BE2C (cell line): Measurements from ENCODE around the gene PTCD1.

ENCODE experiments used
- DNase-seq: peaks from one replicate; pipeline ENCODE4 v3.0.0-alpha.2; 2020
- H3K27me3 ChIP-seq: fragments of 250-450 bp; sonication (Bioruptor Pico); 2 replicates; pipeline ENCODE4 v1.5.1; 2020; ENCODE audit warnings: mild to moderate bottlenecking
- H3K36me3 ChIP-seq: fragments of 250-450 bp; sonication (Bioruptor Pico); 2 replicates; pipeline ENCODE4 v1.5.1; 2020; ENCODE audit warnings: mild to moderate bottlenecking
- H3K4me1 ChIP-seq: fragments of 250-450 bp; sonication (Bioruptor Pico); 2 replicates; pipeline ENCODE4 v1.5.1; 2020
- H3K4me3 ChIP-seq: 2 replicates; pipeline ENCODE4 v1.5.1; 2011; ENCODE audit warnings: low read depth, low read length
- H3K9me3 ChIP-seq: fragments of 250-450 bp; sonication (Bioruptor Pico); 2 replicates; pipeline ENCODE4 v1.5.1; 2020
- TF ChIP-seq, protein P1 (sequence below): IDR thresholded peaks from 2 replicates; pipeline ENCODE4 v1.5.1; 2012; ENCODE audit warnings: mild to moderate bottlenecking, low read depth, low read length

PTCD1 gene

DNA sequence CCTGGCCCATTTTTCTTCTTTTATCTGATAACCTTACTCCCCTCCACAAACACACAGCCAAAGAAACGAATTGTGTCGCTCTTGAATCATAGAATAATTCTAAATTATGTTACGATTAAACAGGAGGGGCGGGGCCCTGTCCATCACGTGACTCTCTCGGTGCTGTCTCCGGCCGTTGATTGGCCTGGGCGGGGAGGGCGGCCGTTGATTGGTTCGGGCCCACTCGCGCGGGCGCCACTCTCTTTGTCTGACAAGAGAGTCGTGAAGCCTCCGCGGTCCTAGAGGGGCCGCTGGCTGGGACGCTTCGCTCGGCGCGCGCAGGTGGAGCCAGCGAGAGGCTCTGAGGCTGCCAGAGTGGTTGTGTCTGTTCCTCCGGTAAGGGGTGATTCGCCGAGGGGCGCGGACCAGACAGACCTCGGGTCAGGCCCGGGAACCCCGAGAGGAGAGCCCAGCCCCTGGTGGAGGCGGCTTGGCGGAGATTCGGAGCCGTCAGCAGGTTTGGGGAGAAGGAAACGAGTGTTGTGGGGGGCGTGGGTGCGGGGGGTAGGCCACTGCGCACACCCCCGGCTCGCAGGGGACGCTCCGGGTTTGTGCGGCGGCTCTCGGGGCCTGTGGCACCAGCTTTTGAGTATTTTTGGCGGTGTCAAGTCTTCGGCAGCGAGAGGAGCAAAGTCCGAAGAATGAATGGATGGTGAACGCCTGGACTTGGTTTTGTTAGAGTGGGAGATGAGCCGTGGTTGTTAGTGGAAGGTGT lies 34.1 kb upstream of the PTCD1 start, which contains the start of gene ZNF789:
ZNF789 (plus strand) TSS at position 330 of the 754 bp plus-strand sequence. CDS start 3,567 bp downstream, outside the sequence.
- H3K9me3 ChIP-seq: no peaks in the 10 kb centered on the region
- TF ChIP-seq, protein P1, sequence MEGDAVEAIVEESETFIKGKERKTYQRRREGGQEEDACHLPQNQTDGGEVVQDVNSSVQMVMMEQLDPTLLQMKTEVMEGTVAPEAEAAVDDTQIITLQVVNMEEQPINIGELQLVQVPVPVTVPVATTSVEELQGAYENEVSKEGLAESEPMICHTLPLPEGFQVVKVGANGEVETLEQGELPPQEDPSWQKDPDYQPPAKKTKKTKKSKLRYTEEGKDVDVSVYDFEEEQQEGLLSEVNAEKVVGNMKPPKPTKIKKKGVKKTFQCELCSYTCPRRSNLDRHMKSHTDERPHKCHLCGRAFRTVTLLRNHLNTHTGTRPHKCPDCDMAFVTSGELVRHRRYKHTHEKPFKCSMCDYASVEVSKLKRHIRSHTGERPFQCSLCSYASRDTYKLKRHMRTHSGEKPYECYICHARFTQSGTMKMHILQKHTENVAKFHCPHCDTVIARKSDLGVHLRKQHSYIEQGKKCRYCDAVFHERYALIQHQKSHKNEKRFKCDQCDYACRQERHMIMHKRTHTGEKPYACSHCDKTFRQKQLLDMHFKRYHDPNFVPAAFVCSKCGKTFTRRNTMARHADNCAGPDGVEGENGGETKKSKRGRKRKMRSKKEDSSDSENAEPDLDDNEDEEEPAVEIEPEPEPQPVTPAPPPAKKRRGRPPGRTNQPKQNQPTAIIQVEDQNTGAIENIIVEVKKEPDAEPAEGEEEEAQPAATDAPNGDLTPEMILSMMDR: no peak
- no peaks in the 10 kb centered on the region; the same call in 1 of the 2 replicates for H3K4me1 ChIP-seq
- H3K36me3 ChIP-seq: peaks cover under 1% of the 10 kb centered on the region; the same call in 1 of the 2 replicates
- H3K4me3 ChIP-seq: peak within 1 kb of the TSS; percentile 92
- no peaks in the 10 kb centered on the region for H3K27me3 ChIP-seq
- peak; percentile 99 for DNase-seq

DNA sequence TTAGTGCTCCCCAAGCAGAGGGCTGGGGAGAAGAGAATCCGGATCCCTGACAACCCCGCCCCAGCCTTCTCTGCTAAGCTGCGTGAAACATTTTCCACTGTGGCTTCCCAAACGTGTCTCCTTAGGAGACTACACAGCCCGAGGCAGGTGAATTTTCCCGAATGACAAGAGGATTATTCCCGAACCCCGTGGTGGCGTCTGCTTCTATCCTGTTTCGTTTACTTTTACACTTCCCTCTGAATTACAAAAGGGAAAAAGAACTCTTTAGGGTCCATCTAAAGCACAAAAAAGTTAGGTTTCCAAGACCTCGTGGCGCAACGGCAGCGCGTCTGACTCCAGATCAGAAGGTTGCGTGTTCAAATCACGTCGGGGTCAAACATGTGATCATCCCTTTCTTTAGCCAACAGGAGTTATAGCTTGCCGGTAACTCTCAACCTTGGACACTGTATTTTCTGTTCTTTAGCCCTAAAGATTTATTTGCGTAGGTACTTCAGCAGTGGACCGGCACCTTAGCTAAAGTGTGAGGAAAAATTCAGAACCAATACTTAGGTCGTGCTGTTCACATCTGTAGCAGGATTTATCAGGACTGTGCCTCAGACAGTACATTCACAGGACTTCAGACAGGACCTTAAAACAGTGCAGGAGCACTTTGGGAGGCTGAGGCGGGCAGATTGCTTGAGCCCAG lies 30.9 kb upstream of the PTCD1 start:
- Histone ChIP-seq H3K36me3 (peaks cover 4% of the 10 kb centered on the region), H3K4me3 (no peak overlapping the region), H3K4me1 (no peaks in the 10 kb centered on the region; the same call in 1 of the 2 replicates), H3K27me3 (no peaks in the 10 kb centered on the region), H3K9me3 (no peaks in the 10 kb centered on the region)
- DNase-seq: no peak
- TF ChIP-seq, protein P1: no peak

DNA sequence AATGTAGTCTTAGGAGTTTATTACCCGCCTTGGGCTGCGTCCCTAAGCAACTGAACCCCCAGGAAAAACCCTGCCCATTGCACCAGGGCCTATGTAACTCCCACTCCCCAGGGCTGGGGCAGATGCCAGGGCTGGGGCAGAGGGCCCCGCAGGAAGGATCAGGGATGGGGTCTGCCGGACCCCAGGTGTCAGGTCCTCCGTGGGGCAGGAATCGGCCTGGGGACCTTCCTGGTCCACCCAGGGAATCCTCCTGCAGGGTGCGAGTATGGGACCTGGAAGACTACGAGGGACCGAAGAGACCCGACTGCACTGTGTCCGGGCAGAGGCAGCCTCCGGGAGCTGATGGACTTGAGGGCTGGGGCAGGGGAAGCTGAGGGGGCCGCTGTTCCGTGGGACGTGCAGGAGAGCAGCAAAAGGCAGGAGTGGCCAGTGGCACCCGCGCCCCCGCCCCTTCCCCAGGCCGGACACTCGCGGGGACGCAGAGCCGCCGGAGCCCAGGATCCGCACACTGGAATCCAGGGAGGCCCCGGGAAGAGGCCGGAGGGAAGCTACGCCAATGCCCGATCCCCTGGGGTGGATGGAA lies 29.8 kb upstream of the PTCD1 start:
- no peak overlapping the region for H3K4me3 ChIP-seq
- DNase-seq: no peak
- no peaks in the 10 kb centered on the region for H3K27me3 ChIP-seq
- peaks cover 12% of the 10 kb centered on the region for H3K36me3 ChIP-seq
- H3K9me3 ChIP-seq: no peaks in the 10 kb centered on the region
- no peaks in the 10 kb centered on the region for H3K4me1 ChIP-seq
- TF ChIP-seq, protein P1: no peak

DNA sequence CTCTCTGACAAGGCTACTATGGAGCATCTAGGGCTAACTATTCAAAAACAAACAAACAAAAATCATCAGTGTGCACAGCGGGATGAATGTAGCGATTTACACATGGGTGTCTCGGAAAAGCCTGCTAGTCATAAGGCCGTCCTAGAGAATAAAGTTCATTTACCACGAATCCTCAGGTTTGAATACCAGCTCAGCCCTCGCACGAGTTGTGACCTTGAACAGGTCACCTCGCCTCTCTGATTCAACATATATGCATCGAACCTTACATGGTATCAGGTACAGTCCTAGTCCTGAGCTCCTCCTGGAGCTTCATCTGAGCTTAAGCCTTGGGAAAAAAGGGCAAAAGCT lies 26.8 kb upstream of the PTCD1 start:
- no peak for DNase-seq
- Histone ChIP-seq H3K27me3 (no peaks in the 10 kb centered on the region), H3K4me1 (no peaks in the 10 kb centered on the region), H3K36me3 (peaks cover 34% of the 10 kb centered on the region), H3K4me3 (peak overlapping the region; percentile 97), H3K9me3 (no peaks in the 10 kb centered on the region)
- TF ChIP-seq, protein P1: no peak

DNA sequence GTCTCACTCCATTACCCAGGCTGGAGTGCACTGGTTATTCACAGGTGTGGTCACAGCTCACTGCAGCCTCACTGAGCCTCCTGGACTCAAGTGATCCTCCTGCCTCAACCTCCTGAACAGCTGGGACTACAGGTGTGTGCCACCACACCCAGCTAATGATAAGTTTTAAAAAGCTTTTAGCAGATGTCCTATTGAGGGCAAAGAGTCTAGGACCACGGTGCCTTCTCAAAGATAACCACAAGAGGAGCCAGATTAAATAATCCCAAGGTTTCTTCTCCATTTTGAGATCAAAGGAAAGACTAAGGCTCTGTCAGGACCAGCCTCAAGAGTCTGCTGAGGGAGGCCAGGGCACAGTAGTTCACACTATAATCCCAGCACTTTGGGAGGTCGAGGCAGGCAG lies 22.6 kb upstream of the PTCD1 start:
- H3K4me3 ChIP-seq: no peak overlapping the region
- TF ChIP-seq, protein P1: 0 out of 2 replicates have a peak, but pooled peaks have one; percentile 17
- DNase-seq: no peak
- no peaks in the 10 kb centered on the region for H3K4me1 ChIP-seq
- no peaks in the 10 kb centered on the region for H3K27me3 ChIP-seq
- peaks cover 74% of the 10 kb centered on the region for H3K36me3 ChIP-seq
- no peaks in the 10 kb centered on the region for H3K9me3 ChIP-seq

DNA sequence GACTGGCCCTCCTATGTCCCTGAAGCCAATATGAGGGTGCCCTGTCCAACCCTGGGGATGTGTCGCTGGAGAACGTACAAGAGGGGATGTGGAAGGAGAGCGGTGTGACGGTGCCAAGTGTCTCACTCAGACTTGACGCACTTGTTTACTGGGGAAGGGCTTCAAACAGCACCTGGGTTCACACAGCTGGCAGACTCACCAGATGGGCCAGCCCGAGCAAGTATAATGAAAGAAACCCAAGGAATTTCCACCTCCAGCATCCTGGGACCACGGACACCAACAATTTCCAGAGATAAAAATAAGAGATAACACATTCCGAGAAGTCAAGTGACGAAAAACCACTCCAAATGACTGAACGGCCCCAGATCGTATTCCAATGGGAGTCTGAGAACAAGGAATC lies 22.1 kb upstream of the PTCD1 start:
- TF ChIP-seq, protein P1: no peak
- Histone ChIP-seq H3K36me3 (peaks cover 80% of the 10 kb centered on the region), H3K4me3 (no peak overlapping the region), H3K4me1 (no peaks in the 10 kb centered on the region), H3K27me3 (no peaks in the 10 kb centered on the region), H3K9me3 (no peaks in the 10 kb centered on the region)
- no peak for DNase-seq
